Activated T-cell treated with anti-CD3 and anti-CD28 coated beads, Interleukin-2, amount 50 U/mL, for 72 hours (primary cell): Measurements from ENCODE around the gene CSNK2A3. TPM values are rescaled to one million over a fixed set of nuclear protein-coding genes. Genes with fewer than 3 reads are reported as not detected.

Experiments
- ATAC-seq, 2 donors: fragments of 150-1000 bp; cut with Tn5 transposase; replicated peaks in 1 of 2; 2 replicates each; pipeline ENCODE4 v1.10.0; 2021; ENCODE audit warnings: moderate library complexity in 2 of 2, mild to moderate bottlenecking in 1 of 2
- DNase-seq, 2 donors: peaks; one replicate each; pipeline ENCODE4 v3.0.0; 2021 to 2022; ENCODE audit warnings: mixed read lengths in 1 of 2
- H3K27ac Mint-ChIP-seq: one replicate; pipeline ENCODE4 v1.8.0; 2022; ENCODE audit warnings: mild to moderate bottlenecking, moderate library complexity, mixed read lengths
- H3K27me3 Mint-ChIP-seq: one replicate; pipeline ENCODE4 v1.8.0; 2022; ENCODE audit warnings: low read depth, mixed read lengths
- H3K36me3 Mint-ChIP-seq, 2 donors: one replicate each; pipeline ENCODE4 v1.8.0; 2022; ENCODE audit warnings: mixed read lengths in 2 of 2, mild to moderate bottlenecking in 1 of 2; ENCODE audit not compliant: insufficient read depth in 2 of 2
- H3K4me1 Mint-ChIP-seq: one replicate; pipeline ENCODE4 v1.8.0; 2022; ENCODE audit warnings: low read depth, mixed read lengths
- H3K4me3 Mint-ChIP-seq, 2 donors: one replicate each; pipeline ENCODE4 v1.8.0; 2022; ENCODE audit warnings: mild to moderate bottlenecking in 2 of 2, mixed read lengths in 2 of 2, moderate library complexity in 2 of 2
- H3K9me3 Mint-ChIP-seq, 2 donors: one replicate each; pipeline ENCODE4 v1.8.0; 2022; ENCODE audit warnings: mixed read lengths in 2 of 2
- total RNA-seq, 2 donors: library from RNA; stranded (reverse); gene quantifications; one replicate each; pipeline ENCODE4 v1.2.3, GENCODE V29; 2022

Gene CSNK2A3
- total RNA-seq, 2 donors from 2014 or later, result 0.29 to 1.3 TPM

- Mint-ChIP-seq H3K27me3 (no peaks in the 10 kb centered on the region), H3K27ac (no peak overlapping the region)
Observed at GRCh38 chr11:11316651-11317230, 36.3 kb downstream of the CSNK2A3 start.

DNA sequence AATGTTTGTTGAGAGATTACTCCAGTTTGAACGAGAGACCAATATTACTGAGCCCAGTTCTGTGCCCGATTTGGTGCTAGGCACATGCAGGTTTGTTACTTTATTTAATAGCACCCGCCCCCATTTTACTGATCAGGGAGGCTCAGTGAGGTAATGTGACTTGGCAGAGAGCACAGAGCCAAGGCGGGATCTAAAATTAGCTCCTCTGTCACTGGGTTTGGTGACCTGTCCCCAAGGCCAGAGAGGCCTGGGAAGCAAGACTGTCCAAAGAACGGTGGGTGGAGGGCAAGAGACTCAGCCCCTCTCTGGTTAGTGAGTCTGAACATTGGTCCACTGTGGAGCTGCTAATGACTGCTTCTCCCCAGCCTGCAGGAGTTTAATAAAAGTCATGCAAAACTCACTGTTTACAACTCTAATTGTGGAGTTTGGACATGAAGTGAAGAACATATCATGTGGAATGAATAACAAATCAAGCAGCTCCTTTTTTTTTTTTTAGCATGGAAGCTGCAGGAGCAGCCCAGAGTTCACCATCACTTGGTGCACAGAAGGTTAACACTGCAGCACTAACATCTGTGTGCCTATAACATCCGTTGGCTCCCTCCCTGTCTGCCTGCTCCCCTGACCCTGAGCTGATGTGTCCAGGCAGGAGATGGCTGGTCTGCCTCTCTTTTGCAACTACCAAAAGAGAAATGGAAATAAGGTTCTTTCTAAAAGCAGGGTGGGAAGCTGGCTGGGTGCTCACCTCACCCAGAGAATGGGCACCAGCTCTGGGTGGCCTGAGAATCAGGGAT lies 39.0 kb downstream of the CSNK2A3 start:
- Mint-ChIP-seq H3K27ac (no peak overlapping the region), H3K27me3 (no peaks in the 10 kb centered on the region), H3K9me3 (no peaks in the 10 kb centered on the region), H3K4me1 (peaks cover 6% of the 10 kb centered on the region), H3K4me3 (no peak overlapping the region), H3K36me3 (no peaks in the 10 kb centered on the region)
- no peak for ATAC-seq
- no peak for DNase-seq

More at GRCh38 chr11:11316651-11317230, 36.3 kb downstream of the CSNK2A3 start:
- no peak for DNase-seq
- Mint-ChIP-seq H3K4me1 (no peaks in the 10 kb centered on the region), H3K36me3 (no peaks in the 10 kb centered on the region), H3K4me3 (no peak overlapping the region), H3K9me3 (no peaks in the 10 kb centered on the region)
- no peak for ATAC-seq

GRCh38 chr11:11313426-11313825 lies 39.6 kb downstream of the CSNK2A3 start:
- Mint-ChIP-seq H3K36me3 (no peaks in the 10 kb centered on the region), H3K27ac (no peak overlapping the region), H3K27me3 (no peaks in the 10 kb centered on the region), H3K4me1 (peaks cover 6% of the 10 kb centered on the region), H3K9me3 (no peaks in the 10 kb centered on the region), H3K4me3 (no peak overlapping the region)
- no peak for ATAC-seq
- DNase-seq, result no peak

DNA sequence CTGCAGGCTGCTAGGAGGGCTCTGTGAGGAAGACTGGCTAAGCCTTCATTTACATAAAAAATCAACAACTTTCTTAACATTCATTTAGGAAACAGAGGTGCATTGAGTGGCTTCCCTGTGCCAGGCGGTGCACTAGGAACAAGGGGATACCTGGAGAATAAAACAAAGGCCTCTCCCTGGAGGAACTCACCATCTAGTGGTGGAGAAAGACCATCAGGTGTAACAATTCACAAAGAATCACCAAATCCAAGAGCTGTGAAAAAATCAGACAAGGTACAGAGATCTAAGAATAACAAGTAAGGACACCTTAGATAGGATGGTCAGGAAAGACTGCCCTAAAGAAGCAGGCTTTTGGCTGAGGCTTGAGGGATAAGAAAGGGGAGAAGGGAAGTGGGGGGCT lies 40.3 kb downstream of the CSNK2A3 start:
- no peak overlapping the region for H3K27ac Mint-ChIP-seq
- no peak overlapping the region for H3K4me3 Mint-ChIP-seq
- DNase-seq, result no peak
- no peaks in the 10 kb centered on the region for H3K9me3 Mint-ChIP-seq
- no peaks in the 10 kb centered on the region for H3K27me3 Mint-ChIP-seq
- no peak for ATAC-seq
- peaks cover 6% of the 10 kb centered on the region for H3K4me1 Mint-ChIP-seq
- H3K36me3 Mint-ChIP-seq, result no peaks in the 10 kb centered on the region

GRCh38 chr11:11311169-11311568 lies 41.9 kb downstream of the CSNK2A3 start:
- ATAC-seq, result no peak
- Mint-ChIP-seq H3K36me3 (no peaks in the 10 kb centered on the region), H3K4me1 (peaks cover 6% of the 10 kb centered on the region), H3K4me3 (no peak overlapping the region), H3K27ac (no peak overlapping the region), H3K27me3 (no peaks in the 10 kb centered on the region), H3K9me3 (no peaks in the 10 kb centered on the region)
- DNase-seq, result no peak

GRCh38 chr11:11309906-11310305 lies 43.1 kb downstream of the CSNK2A3 start:
- ATAC-seq, result no peak
- H3K4me1 Mint-ChIP-seq, result peaks cover 6% of the 10 kb centered on the region
- H3K36me3 Mint-ChIP-seq, result no peaks in the 10 kb centered on the region

DNA sequence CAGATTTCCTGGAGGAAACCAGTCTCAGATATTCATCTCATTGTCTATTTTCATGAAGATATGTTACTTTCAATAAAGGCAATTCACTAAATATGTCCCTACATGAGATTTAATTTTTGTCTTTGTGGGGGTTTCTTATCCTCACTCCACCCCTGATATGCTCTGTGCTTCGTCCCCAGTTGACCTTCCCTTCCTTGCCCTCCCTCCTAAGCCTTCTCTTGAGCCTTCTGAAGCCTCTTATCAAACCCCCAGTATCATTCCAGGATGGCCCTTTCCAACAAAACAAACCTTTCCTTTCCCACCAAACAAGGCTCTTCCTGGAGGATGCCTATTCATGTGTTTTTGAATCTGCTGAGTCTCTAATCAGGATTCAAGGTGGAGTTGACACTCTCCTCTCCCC lies 44.8 kb downstream of the CSNK2A3 start:
- ATAC-seq (no peak), DNase-seq (no peak)
- Mint-ChIP-seq H3K36me3 (no peaks in the 10 kb centered on the region), H3K9me3 (no peaks in the 10 kb centered on the region), H3K4me1 (peaks cover 6% of the 10 kb centered on the region), H3K27ac (no peak overlapping the region), H3K4me3 (no peak overlapping the region), H3K27me3 (no peaks in the 10 kb centered on the region)

More at GRCh38 chr11:11309906-11310305, 43.1 kb downstream of the CSNK2A3 start:
- no peak for DNase-seq
- no peak overlapping the region for H3K4me3 Mint-ChIP-seq
- H3K9me3 Mint-ChIP-seq, result no peaks in the 10 kb centered on the region
- no peak overlapping the region for H3K27ac Mint-ChIP-seq
- no peaks in the 10 kb centered on the region for H3K27me3 Mint-ChIP-seq

- no peak overlapping the region for H3K27ac Mint-ChIP-seq
- peaks cover 6% of the 10 kb centered on the region for H3K4me1 Mint-ChIP-seq
- H3K9me3 Mint-ChIP-seq, result no peaks in the 10 kb centered on the region
- no peaks in the 10 kb centered on the region for H3K27me3 Mint-ChIP-seq
- no peak overlapping the region for H3K4me3 Mint-ChIP-seq
- no peaks in the 10 kb centered on the region for H3K36me3 Mint-ChIP-seq
- no peak for DNase-seq
- no peak for ATAC-seq
Observed at GRCh38 chr11:11306855-11307254, 46.2 kb downstream of the CSNK2A3 start.

- no peaks in the 10 kb centered on the region for H3K9me3 Mint-ChIP-seq
- no peaks in the 10 kb centered on the region for H3K36me3 Mint-ChIP-seq
- H3K4me3 Mint-ChIP-seq, result no peak overlapping the region
- no peaks in the 10 kb centered on the region for H3K4me1 Mint-ChIP-seq
- H3K27ac Mint-ChIP-seq, result no peak overlapping the region
- no peaks in the 10 kb centered on the region for H3K27me3 Mint-ChIP-seq
- ATAC-seq (no peak), DNase-seq (no peak)
Observed at GRCh38 chr11:11304550-11304949, 48.5 kb downstream of the CSNK2A3 start.

GRCh38 chr11:11302565-11302964 lies 50.5 kb downstream of the CSNK2A3 start:
- Mint-ChIP-seq H3K9me3 (no peaks in the 10 kb centered on the region), H3K36me3 (no peaks in the 10 kb centered on the region), H3K27ac (no peak overlapping the region), H3K27me3 (no peaks in the 10 kb centered on the region), H3K4me3 (no peak overlapping the region), H3K4me1 (no peaks in the 10 kb centered on the region)
- DNase-seq (no peak), ATAC-seq (no peak)
